GM12878 (cell line): Measurements from ENCODE around the gene AP1M2. TPM values are rescaled to one million over a fixed set of nuclear protein-coding genes. Genes with fewer than 3 reads are reported as not detected.

Source experiments
- BACH1 ChIP-seq: fragments of 450-650 bp; IDR thresholded peaks from 2 replicates; pipeline ENCODE4 v1.6.1; 2017; ENCODE audit warnings: mild to moderate bottlenecking, borderline replicate concordance
- BHLHE40 ChIP-seq, 2 experiments: fragments of 450-650 bp in 1 of 2; IDR thresholded peaks; 2 replicates each; pipeline ENCODE4 v1.6.1; 2011 to 2017; ENCODE audit warnings: low read depth in 2 of 2, borderline replicate concordance in 1 of 2, improper control_type of control experiment in 1 of 2, low read length in 1 of 2, mild to moderate bottlenecking in 1 of 2
- CREM ChIP-seq: IDR thresholded peaks from 2 replicates; pipeline ENCODE4 v1.6.1; 2014; ENCODE audit warnings: antibody characterized with exemption, low read depth
- DPF2 ChIP-seq: fragments of 450-650 bp; IDR thresholded peaks from 2 replicates; pipeline ENCODE4 v1.6.1; 2017; ENCODE audit warnings: mild to moderate bottlenecking
- IRF4 ChIP-seq: IDR thresholded peaks from 2 replicates; pipeline ENCODE4 v1.6.1; 2011; ENCODE audit warnings: low read depth, low read length
- LARP7 ChIP-seq: fragments of 450-650 bp; IDR thresholded peaks from 2 replicates; pipeline ENCODE4 v1.6.1; 2017; ENCODE audit warnings: mild to moderate bottlenecking
- NFXL1 ChIP-seq: fragments of 450-650 bp; IDR thresholded peaks from 2 replicates; pipeline ENCODE4 v1.6.1; 2017; ENCODE audit warnings: antibody characterized with exemption, mild to moderate bottlenecking, borderline replicate concordance
- NKRF ChIP-seq: fragments of 450-650 bp; conservative IDR thresholded peaks from 2 replicates; pipeline ENCODE4 v1.6.1; 2017; ENCODE audit warnings: mild to moderate bottlenecking, moderate library complexity
- PAX5 ChIP-seq: IDR thresholded peaks from 2 replicates; pipeline ENCODE4 v1.6.1; 2011; ENCODE audit warnings: low read depth, low read length, borderline replicate concordance
- PBX3 ChIP-seq: IDR thresholded peaks from 2 replicates; pipeline ENCODE4 v1.6.1; 2011; ENCODE audit warnings: mild to moderate bottlenecking, low read depth, low read length, moderate library complexity; ENCODE audit not compliant: insufficient replicate concordance
- POU2F2 ChIP-seq: IDR thresholded peaks from 3 replicates; pipeline ENCODE4 v1.6.1; 2011; ENCODE audit warnings: low read depth, mild to moderate bottlenecking, low read length, borderline replicate concordance
- RB1 ChIP-seq: fragments of 450-650 bp; formaldehyde crosslinking; IDR thresholded peaks from 2 replicates; pipeline ENCODE4 v1.6.1; 2017; ENCODE audit warnings: mild to moderate bottlenecking, borderline replicate concordance
- RCOR1 ChIP-seq: conservative IDR thresholded peaks from 2 replicates; pipeline ENCODE4 v1.6.1; 2012; ENCODE audit warnings: low read depth, low read length, improper control_type of control experiment
- RELB ChIP-seq: fragments of 450-650 bp; IDR thresholded peaks from 2 replicates; pipeline ENCODE4 v1.6.1; 2017; ENCODE audit warnings: low read depth, mild to moderate bottlenecking, moderate library complexity
- SMARCA5 ChIP-seq: fragments of 450-650 bp; IDR thresholded peaks from 2 replicates; pipeline ENCODE4 v1.6.1; 2017; ENCODE audit warnings: mild to moderate bottlenecking
- SP1 ChIP-seq: IDR thresholded peaks from one replicate; pipeline ENCODE4 v1.6.1; 2011; ENCODE audit warnings: low read depth, low read length
- TAF1 ChIP-seq: IDR thresholded peaks from 2 replicates; pipeline ENCODE4 v1.6.1; 2011; ENCODE audit warnings: mild to moderate bottlenecking, low read depth, low read length, borderline replicate concordance
- YBX1 ChIP-seq: fragments of 450-650 bp; IDR thresholded peaks from 2 replicates; pipeline ENCODE4 v1.6.1; 2016; ENCODE audit warnings: antibody characterized with exemption
- ZBED1 ChIP-seq: IDR thresholded peaks from 2 replicates; pipeline ENCODE4 v1.6.1; 2016; ENCODE audit warnings: borderline replicate concordance
- ZBTB33 ChIP-seq: fragments of 450-650 bp; IDR thresholded peaks from 2 replicates; pipeline ENCODE4 v1.6.1; 2017; ENCODE audit warnings: mild to moderate bottlenecking
- ZBTB4 ChIP-seq: fragments of 450-650 bp; formaldehyde crosslinking; IDR thresholded peaks from 2 replicates; pipeline ENCODE4 v1.4.0; 2022; ENCODE audit warnings: mild to moderate bottlenecking, moderate library complexity
- ZNF274 ChIP-seq: IDR thresholded peaks from one replicate; pipeline ENCODE4 v1.8.0; 2011; ENCODE audit not compliant: insufficient read length, insufficient read depth
- polyA plus RNA-seq, 11 experiments: library from polyadenylated mRNA; depleted of rRNA in 4 of 11; unstranded in 6 of 11; stranded (reverse) in 5 of 11; fragments of >200 nt; fragmentation: Nextera tagmentation in 4 of 11; fragmentation: Illumina TruSeq in 1 of 11; extraction: Ambion mirVana in 4 of 11; extraction: Trizol in 1 of 11; gene quantifications; 1 replicate in 1 of 11; 2 replicates in 10 of 11; pipeline versions ENCODE4 v1.2.1 to v1.2.3, GENCODE V29; 2011 to 2016; ENCODE audit warnings: inconsistent platforms in 2 of 11, missing spikeins in 2 of 11, low read depth in 1 of 11
- total RNA-seq, 4 experiments: library from RNA; depleted of rRNA in 3 of 4; stranded (reverse); fragments of >200 nt in 3 of 4; fragmentation: Illumina TruSeq in 1 of 4; extraction: Trizol in 1 of 4; gene quantifications; 2 replicates each; pipeline versions ENCODE4 v1.2.1 to v1.2.3, GENCODE V29; 2013 to 2021

The AP1M2 gene
- total and polyA plus RNA-seq, 10 of the 15 experiments (the other 5 are each of a cell fraction or from before 2014, with no cell fraction given) = 0.72 TPM; not detected in 9

GRCh38 chr19:10604460-10604980, 17.4 kb upstream of the AP1M2 start (continued):
- TF ChIP-seq ZBTB4 (CRISPR knock-in tag) = no peak
- peak; percentile 63; the same call in 1 of the 2 replicates for TF ChIP-seq SMARCA5
- TF ChIP-seq RB1 = no peak
- peak; percentile 74; the same call in 2 of the 3 replicates for TF ChIP-seq POU2F2
- no peak for TF ChIP-seq SP1
- no peak for TF ChIP-seq PBX3
- TF ChIP-seq NFXL1 = no peak
- TF ChIP-seq NKRF = peak; percentile 47; the same call in 1 of the 2 replicates
- no peak for TF ChIP-seq CREM
- no peak; the same call in 1 of the 2 replicates for TF ChIP-seq RELB
- no peak for TF ChIP-seq YBX1
- 0 out of 4 replicates have a peak, but pooled peaks of 1 of the 2 experiments have one; percentile 10 for TF ChIP-seq BHLHE40 (IDR thresholded peaks at IDR 0.05; ENCODE audit: borderline replicate concordance in 1 of 2, low read depth in 2 of 2, low read length in 1 of 2)
- TF ChIP-seq DPF2 = peak; percentile 22; the same call in 1 of the 2 replicates
- no peak for TF ChIP-seq TAF1
- no peak for TF ChIP-seq PAX5
- TF ChIP-seq ZBED1 = no peak
- TF ChIP-seq LARP7 = peak; percentile 31; the same call in 1 of the 2 replicates
- peak; percentile 43; the same call in 1 of the 2 replicates for TF ChIP-seq BACH1
- no peak for TF ChIP-seq RCOR1
- no peak for TF ChIP-seq ZBTB33
- no peak for TF ChIP-seq ZNF274
- TF ChIP-seq IRF4 = no peak
